Measurements from ENCODE around the gene ZNF444. TPM values are rescaled to one million over a fixed set of nuclear protein-coding genes. Genes with fewer than 3 reads are reported as not detected.
A peak's percentile ranks its signal among the peaks of the same experiment; 100 is the strongest.

The ZNF444 gene
- total and polyA plus RNA-seq, 10 donors: 17.0 to 35.1 (median 22.8) TPM

GRCh38 chr19:56108447-56109195 is 32.5 kb upstream of the ZNF444 start:
- Histone ChIP-seq H3K4me3 (peak overlapping the region in 2 of 8 donors; percentile 7 to 42), H3K27me3 (replicated peaks in 1 of 7) (no peaks in the 10 kb centered on the region), H3K27ac (peak overlapping the region in 6 of 8 donors; percentile 20 to 100 (median 94)), H3K36me3 (peaks cover 0 to 23% (median 5%) of the 10 kb centered on the region in 6 donors), H3K4me1 (peaks cover 69 to 94% (median 93%) of the 10 kb centered on the region in 6 donors), H3K9me3 (no peaks in the 10 kb centered on the region)
- 30 to 40% (median 37%) methylated on average over 17 to 24 of the region's 24 CpGs for WGBS, 5 donors
- DNase-seq: no peak
- peak in 2 of 3 donors; percentile 22 for TF ChIP-seq POLR2AphosphoS5 (IDR thresholded peaks at IDR 0.05)
- TF ChIP-seq CTCF (IDR thresholded peaks at IDR 0.05 in 8 of 11, conservative IDR thresholded peaks at IDR 0.05 in 3 of 11): no peak
- TF ChIP-seq POLR2A (IDR thresholded peaks at IDR 0.05): no peak
- intact Hi-C loops (cut with DNase I; ENCODE audit: low total_unique reads): no loop called here

DNA sequence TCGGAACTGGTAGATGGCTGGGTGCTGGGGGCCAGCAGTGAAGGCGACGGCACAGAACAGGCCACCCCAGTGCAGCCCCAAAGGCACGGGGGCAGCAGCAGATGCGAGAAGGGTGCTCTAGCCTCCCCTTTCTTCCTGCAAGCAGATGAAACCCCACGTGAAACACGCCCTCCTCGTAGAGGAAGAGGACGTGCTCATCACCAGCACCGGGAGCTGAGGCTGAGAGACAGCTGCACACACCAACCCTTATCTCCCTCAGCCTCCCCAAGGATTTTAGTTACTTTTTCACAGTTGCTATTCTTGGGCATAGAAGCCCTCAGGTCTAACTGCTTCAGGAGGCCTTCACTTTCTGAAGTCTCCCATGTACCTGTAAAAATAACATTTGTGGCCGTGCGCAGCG is 31.9 kb upstream of the ZNF444 start:
- peaks cover 0 to 23% (median 5%) of the 10 kb centered on the region in 6 donors for H3K36me3 ChIP-seq
- H3K9me3 ChIP-seq: no peaks in the 10 kb centered on the region
- intact Hi-C loops (cut with DNase I; ENCODE audit: low total_unique reads): no loop called here
- DNase-seq: no peak
- no peak for TF ChIP-seq POLR2A (IDR thresholded peaks at IDR 0.05)
- no peak for TF ChIP-seq POLR2AphosphoS5 (IDR thresholded peaks at IDR 0.05)
- TF ChIP-seq CTCF (IDR thresholded peaks at IDR 0.05 in 8 of 11, conservative IDR thresholded peaks at IDR 0.05 in 3 of 11): no peak
- peaks cover 73 to 100% (median 99%) of the 10 kb centered on the region in 6 donors for H3K4me1 ChIP-seq
- H3K4me3 ChIP-seq: peak overlapping the region in 2 of 8 donors; percentile 7 to 42
- H3K27ac ChIP-seq: peak overlapping the region in 6 of 8 donors; percentile 55 to 100 (median 94)
- H3K27me3 ChIP-seq (replicated peaks in 1 of 7): no peaks in the 10 kb centered on the region
- WGBS, 5 donors: 32 to 44% (median 41%) methylated on average over 12 to 13 of the region's 13 CpGs

DNA sequence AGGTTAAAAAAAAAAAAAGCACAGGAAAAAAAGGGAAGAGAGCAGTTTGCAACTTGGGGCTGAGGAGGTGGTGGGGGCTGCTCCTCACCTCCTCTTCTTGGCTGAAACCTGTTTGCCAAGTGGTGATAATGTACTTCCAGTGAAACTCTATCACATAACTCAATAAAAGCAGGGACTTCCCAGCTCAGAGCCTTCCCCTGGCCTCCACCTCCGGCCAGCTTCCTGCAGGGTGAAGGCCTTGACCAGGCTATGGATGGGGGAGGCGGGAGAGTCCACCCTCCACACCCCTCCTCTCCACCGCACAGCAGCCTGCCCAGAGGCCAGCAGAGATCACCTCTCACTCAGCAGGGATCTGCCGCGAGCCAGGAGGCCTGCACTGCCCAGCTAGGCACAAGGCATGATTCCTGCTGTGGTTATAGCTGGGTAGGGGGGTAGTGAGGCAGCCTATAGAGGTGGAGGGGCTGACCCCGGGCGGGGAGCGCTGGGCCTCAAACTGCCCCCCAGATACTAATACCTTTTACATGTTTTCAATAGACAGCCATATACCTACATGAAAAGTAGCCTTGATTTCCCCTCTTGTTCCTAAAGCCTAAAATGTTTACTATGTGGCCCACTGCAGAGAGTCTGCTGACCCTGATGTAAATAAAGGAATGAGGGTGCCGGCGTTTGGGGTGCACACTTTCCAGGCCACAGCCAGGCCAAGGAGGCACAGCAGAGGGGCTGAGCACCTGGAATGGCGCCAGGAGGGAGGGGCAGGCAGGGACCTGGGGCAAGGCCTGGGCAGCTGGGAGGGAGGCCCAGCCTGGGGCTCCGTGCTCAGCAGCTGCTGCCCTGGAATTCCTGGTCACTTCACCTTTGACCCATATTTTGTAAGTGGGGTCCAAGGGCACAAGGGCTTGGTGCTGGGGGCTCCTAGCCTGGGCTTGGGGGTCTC is 30.3 kb upstream of the ZNF444 start:
- peak; percentile 89 for DNase-seq
- Histone ChIP-seq H3K9me3 (no peaks in the 10 kb centered on the region), H3K27ac (peak overlapping the region; percentile 34 to 100 (median 84)), H3K4me3 (peak overlapping the region in 4 of 8 donors; percentile 10 to 60 (median 18)), H3K36me3 (peaks cover 0 to 34% (median 5%) of the 10 kb centered on the region in 6 donors), H3K4me1 (peaks cover 78 to 100% (median 99%) of the 10 kb centered on the region in 6 donors), H3K27me3 (replicated peaks in 1 of 7) (no peaks in the 10 kb centered on the region)
- TF ChIP-seq POLR2AphosphoS5 (IDR thresholded peaks at IDR 0.05) (peak; percentile 81 to 88 (median 84)), CTCF (IDR thresholded peaks at IDR 0.05 in 8 of 11, conservative IDR thresholded peaks at IDR 0.05 in 3 of 11) (no peak), POLR2A (IDR thresholded peaks at IDR 0.05) (no peak)
- intact Hi-C loops (cut with DNase I; ENCODE audit: low total_unique reads): no loop called here
- 33 to 52% (median 43%) methylated on average over 9 to 12 of the region's 12 CpGs for WGBS, 5 donors
